ENCODE measurements around the gene SMAD9. TPM values are rescaled to one million over a fixed set of nuclear protein-coding genes. Genes with fewer than 3 reads are reported as not detected.
A peak's percentile ranks its signal among the peaks of the same experiment; 100 is the strongest.

SMAD9 gene
- polyA plus RNA-seq (2013, experiment 1 of 2), result 23.3 TPM
- polyA plus RNA-seq (2013, experiment 2 of 2), result 27.5 TPM

- H3K36me3 ChIP-seq (ENCODE audit: control insufficient read depth, insufficient read depth, low read length), result no peaks in the 10 kb centered on the region
- H3K4me3 ChIP-seq (ENCODE audit: extremely low read depth, insufficient read depth, low read length, poor library complexity, severe bottlenecking), result peak within 1 kb of the TSS; percentile 67
- WGBS, 2 experiments (ENCODE audit: insufficient coverage in 2 of 2), result 1 to 4% methylated on average over 35 to 52 of the region's 104 CpGs
- peak within 1 kb of the TSS; percentile 86 for H3K27ac ChIP-seq (ENCODE audit: low read depth, low read length, severe bottlenecking)
- no peaks in the 10 kb centered on the region for H3K9me3 ChIP-seq (ENCODE audit: control insufficient read depth, low read length)
- peaks cover 26% of the 10 kb centered on the region for H3K4me1 ChIP-seq (ENCODE audit: control insufficient read depth, insufficient read depth, low read length, poor library complexity, severe bottlenecking)
Measured at GRCh38 chr13:36919833-36920615, at the start of gene SMAD9. Gene SMAD9, minus strand, starts transcription at chr13:36920238. Its CDS starts 40,549 bp downstream, at chr13:36879689.

- Histone ChIP-seq H3K36me3 (ENCODE audit: control insufficient read depth, insufficient read depth, low read length) (peaks cover 59% of the 10 kb centered on the region), H3K4me3 (ENCODE audit: extremely low read depth, insufficient read depth, low read length, poor library complexity, severe bottlenecking) (no peak overlapping the region), H3K9me3 (ENCODE audit: control insufficient read depth, low read length) (no peaks in the 10 kb centered on the region), H3K4me1 (ENCODE audit: control insufficient read depth, insufficient read depth, low read length, poor library complexity, severe bottlenecking) (peaks cover 13% of the 10 kb centered on the region), H3K27ac (ENCODE audit: low read depth, low read length, severe bottlenecking) (no peak overlapping the region)
- 95 to 100% methylated on average over 2 to 3 of the region's 4 CpGs for WGBS, 2 experiments (ENCODE audit: insufficient coverage in 2 of 2)
Measured at GRCh38 chr13:36966404-36966803, 46.4 kb upstream of the SMAD9 start.

GRCh38 chr13:36965767-36966166 is 45.7 kb upstream of the SMAD9 start:
- H3K4me1 ChIP-seq (ENCODE audit: control insufficient read depth, insufficient read depth, low read length, poor library complexity, severe bottlenecking), result peaks cover 13% of the 10 kb centered on the region
- no peak overlapping the region for H3K4me3 ChIP-seq (ENCODE audit: extremely low read depth, insufficient read depth, low read length, poor library complexity, severe bottlenecking)
- H3K27ac ChIP-seq (ENCODE audit: low read depth, low read length, severe bottlenecking), result peak overlapping the region; percentile 44
- no peaks in the 10 kb centered on the region for H3K9me3 ChIP-seq (ENCODE audit: control insufficient read depth, low read length)
- H3K36me3 ChIP-seq (ENCODE audit: control insufficient read depth, insufficient read depth, low read length), result peaks cover 59% of the 10 kb centered on the region
- WGBS, 2 experiments (ENCODE audit: insufficient coverage in 2 of 2), result 80 to 100% methylated on average over 1 of the region's 2 CpGs

- peaks cover 63% of the 10 kb centered on the region for H3K36me3 ChIP-seq (ENCODE audit: control insufficient read depth, insufficient read depth, low read length)
- H3K9me3 ChIP-seq (ENCODE audit: control insufficient read depth, low read length), result no peaks in the 10 kb centered on the region
- H3K4me3 ChIP-seq (ENCODE audit: extremely low read depth, insufficient read depth, low read length, poor library complexity, severe bottlenecking), result no peak overlapping the region
- no peaks in the 10 kb centered on the region for H3K4me1 ChIP-seq (ENCODE audit: control insufficient read depth, insufficient read depth, low read length, poor library complexity, severe bottlenecking)
- no peak overlapping the region for H3K27ac ChIP-seq (ENCODE audit: low read depth, low read length, severe bottlenecking)
- WGBS, 2 experiments (ENCODE audit: insufficient coverage in 2 of 2), result no CpG with 5 or more reads among the region's 2 CpGs
Measured at GRCh38 chr13:36959456-36960116, 39.5 kb upstream of the SMAD9 start.

GRCh38 chr13:36954542-36954941 is 34.5 kb upstream of the SMAD9 start:
- Histone ChIP-seq H3K4me3 (ENCODE audit: extremely low read depth, insufficient read depth, low read length, poor library complexity, severe bottlenecking) (no peak overlapping the region), H3K9me3 (ENCODE audit: control insufficient read depth, low read length) (no peaks in the 10 kb centered on the region), H3K4me1 (ENCODE audit: control insufficient read depth, insufficient read depth, low read length, poor library complexity, severe bottlenecking) (no peaks in the 10 kb centered on the region), H3K27ac (ENCODE audit: low read depth, low read length, severe bottlenecking) (no peak overlapping the region), H3K36me3 (ENCODE audit: control insufficient read depth, insufficient read depth, low read length) (peaks cover 63% of the 10 kb centered on the region)

- no peak overlapping the region for H3K27ac ChIP-seq (ENCODE audit: low read depth, low read length, severe bottlenecking)
- H3K36me3 ChIP-seq (ENCODE audit: control insufficient read depth, insufficient read depth, low read length), result peaks cover 44% of the 10 kb centered on the region
- H3K4me1 ChIP-seq (ENCODE audit: control insufficient read depth, insufficient read depth, low read length, poor library complexity, severe bottlenecking), result no peaks in the 10 kb centered on the region
- no peak overlapping the region for H3K4me3 ChIP-seq (ENCODE audit: extremely low read depth, insufficient read depth, low read length, poor library complexity, severe bottlenecking)
- H3K9me3 ChIP-seq (ENCODE audit: control insufficient read depth, low read length), result no peaks in the 10 kb centered on the region
- WGBS, 2 experiments (ENCODE audit: insufficient coverage in 2 of 2), result 80% methylated on average over 1 of the region's 2 CpGs; no CpG with 5 or more reads in 1 of the 2 experiments
Measured at GRCh38 chr13:36950920-36951319, 30.9 kb upstream of the SMAD9 start.

- H3K9me3 ChIP-seq (ENCODE audit: control insufficient read depth, low read length), result no peaks in the 10 kb centered on the region
- peaks cover 5% of the 10 kb centered on the region for H3K4me1 ChIP-seq (ENCODE audit: control insufficient read depth, insufficient read depth, low read length, poor library complexity, severe bottlenecking)
- H3K36me3 ChIP-seq (ENCODE audit: control insufficient read depth, insufficient read depth, low read length), result peaks cover 44% of the 10 kb centered on the region
- no peak overlapping the region for H3K27ac ChIP-seq (ENCODE audit: low read depth, low read length, severe bottlenecking)
- 98 to 100% methylated on average over 2 to 4 of the region's 4 CpGs for whole genome bisulfite sequencing, 2 experiments (ENCODE audit: insufficient coverage in 2 of 2)
- no peak overlapping the region for H3K4me3 ChIP-seq (ENCODE audit: extremely low read depth, insufficient read depth, low read length, poor library complexity, severe bottlenecking)
Measured at GRCh38 chr13:36950330-36950729, 30.3 kb upstream of the SMAD9 start.

- Histone ChIP-seq H3K4me1 (ENCODE audit: control insufficient read depth, insufficient read depth, low read length, poor library complexity, severe bottlenecking) (peaks cover 7% of the 10 kb centered on the region), H3K4me3 (ENCODE audit: extremely low read depth, insufficient read depth, low read length, poor library complexity, severe bottlenecking) (no peak overlapping the region), H3K36me3 (ENCODE audit: control insufficient read depth, insufficient read depth, low read length) (peaks cover 8% of the 10 kb centered on the region), H3K27ac (ENCODE audit: low read depth, low read length, severe bottlenecking) (peak overlapping the region; percentile 62), H3K9me3 (ENCODE audit: control insufficient read depth, low read length) (no peaks in the 10 kb centered on the region)
- WGBS, 2 experiments (ENCODE audit: insufficient coverage in 2 of 2), result 80 to 89% methylated on average over 3 of the region's 3 CpGs
Measured at GRCh38 chr13:36945078-36945477, 25.0 kb upstream of the SMAD9 start.

GRCh38 chr13:36925603-36926002 is 5.6 kb upstream of the SMAD9 start:
- Histone ChIP-seq H3K4me3 (ENCODE audit: extremely low read depth, insufficient read depth, low read length, poor library complexity, severe bottlenecking) (no peak overlapping the region), H3K9me3 (ENCODE audit: control insufficient read depth, low read length) (no peaks in the 10 kb centered on the region), H3K4me1 (ENCODE audit: control insufficient read depth, insufficient read depth, low read length, poor library complexity, severe bottlenecking) (peaks cover 11% of the 10 kb centered on the region), H3K27ac (ENCODE audit: low read depth, low read length, severe bottlenecking) (no peak overlapping the region), H3K36me3 (ENCODE audit: control insufficient read depth, insufficient read depth, low read length) (no peaks in the 10 kb centered on the region)
- 81 to 83% methylated on average over 6 to 7 of the region's 7 CpGs for WGBS, 2 experiments (ENCODE audit: insufficient coverage in 2 of 2)

GRCh38 chr13:36924001-36924400 is 4.0 kb upstream of the SMAD9 start:
- Histone ChIP-seq H3K9me3 (ENCODE audit: control insufficient read depth, low read length) (no peaks in the 10 kb centered on the region), H3K36me3 (ENCODE audit: control insufficient read depth, insufficient read depth, low read length) (no peaks in the 10 kb centered on the region), H3K4me3 (ENCODE audit: extremely low read depth, insufficient read depth, low read length, poor library complexity, severe bottlenecking) (no peak overlapping the region), H3K4me1 (ENCODE audit: control insufficient read depth, insufficient read depth, low read length, poor library complexity, severe bottlenecking) (peaks cover 12% of the 10 kb centered on the region), H3K27ac (ENCODE audit: low read depth, low read length, severe bottlenecking) (no peak overlapping the region)
- WGBS, 2 experiments (ENCODE audit: insufficient coverage in 2 of 2), result 93 to 100% methylated on average over 2 to 3 of the region's 3 CpGs
